GM12864 (cell line): ENCODE results near the gene SLMAP.

Source experiments
- DNase-seq: peaks from one replicate; pipeline ENCODE4 v3.0.0-alpha.2; 2011; ENCODE audit warnings: low read depth
- H3K4me3 ChIP-seq: 2 replicates; pipeline ENCODE4 v1.5.1; 2011; ENCODE audit warnings: mild to moderate bottlenecking, low read depth, low read length, control low read depth
- CTCF ChIP-seq: IDR thresholded peaks from 2 replicates; pipeline ENCODE4 v1.5.1; 2011; ENCODE audit warnings: low read depth, mild to moderate bottlenecking, moderate library complexity, low read length, control low read depth, inconsistent platforms; ENCODE audit errors: missing control alignments

SLMAP gene

GRCh38 chr3:57735405-57735804 is 20.7 kb upstream of the SLMAP start:
- TF ChIP-seq CTCF: no peak
- no peak for DNase-seq
- no peak overlapping the region for H3K4me3 ChIP-seq

- no peak for TF ChIP-seq CTCF
- DNase-seq: no peak
These were observed 18.3 kb upstream of the SLMAP start for GRCh38 chr3:57737840-57738239.

GRCh38 chr3:57738391-57738790 is 17.7 kb upstream of the SLMAP start:
- no peak for TF ChIP-seq CTCF
- no peak overlapping the region for H3K4me3 ChIP-seq
- DNase-seq: no peak

More at GRCh38 chr3:57737840-57738239, 18.3 kb upstream of the SLMAP start:
- H3K4me3 ChIP-seq: no peak overlapping the region

- TF ChIP-seq CTCF: no peak
- no peak for DNase-seq
- no peak overlapping the region for H3K4me3 ChIP-seq
These were observed 16.1 kb upstream of the SLMAP start for GRCh38 chr3:57740027-57740426.

- no peak overlapping the region for H3K4me3 ChIP-seq
- no peak for DNase-seq
- TF ChIP-seq CTCF: no peak
These were observed 12.6 kb upstream of the SLMAP start for GRCh38 chr3:57743496-57743895.

GRCh38 chr3:57745101-57745500 is 11.0 kb upstream of the SLMAP start:
- DNase-seq: no peak
- no peak overlapping the region for H3K4me3 ChIP-seq
- TF ChIP-seq CTCF: no peak

GRCh38 chr3:57746156-57747010 is 9.7 kb upstream of the SLMAP start:
- H3K4me3 ChIP-seq: no peak overlapping the region
- no peak for DNase-seq
- no peak for TF ChIP-seq CTCF
